ENCODE measurements around the gene MS4A13.
"Not testable (repeated sequence)": the region's sequence is repeated elsewhere in the genome, so short reads cannot be mapped to it uniquely, and the experiment has no call there.

MS4A13 gene

DNA sequence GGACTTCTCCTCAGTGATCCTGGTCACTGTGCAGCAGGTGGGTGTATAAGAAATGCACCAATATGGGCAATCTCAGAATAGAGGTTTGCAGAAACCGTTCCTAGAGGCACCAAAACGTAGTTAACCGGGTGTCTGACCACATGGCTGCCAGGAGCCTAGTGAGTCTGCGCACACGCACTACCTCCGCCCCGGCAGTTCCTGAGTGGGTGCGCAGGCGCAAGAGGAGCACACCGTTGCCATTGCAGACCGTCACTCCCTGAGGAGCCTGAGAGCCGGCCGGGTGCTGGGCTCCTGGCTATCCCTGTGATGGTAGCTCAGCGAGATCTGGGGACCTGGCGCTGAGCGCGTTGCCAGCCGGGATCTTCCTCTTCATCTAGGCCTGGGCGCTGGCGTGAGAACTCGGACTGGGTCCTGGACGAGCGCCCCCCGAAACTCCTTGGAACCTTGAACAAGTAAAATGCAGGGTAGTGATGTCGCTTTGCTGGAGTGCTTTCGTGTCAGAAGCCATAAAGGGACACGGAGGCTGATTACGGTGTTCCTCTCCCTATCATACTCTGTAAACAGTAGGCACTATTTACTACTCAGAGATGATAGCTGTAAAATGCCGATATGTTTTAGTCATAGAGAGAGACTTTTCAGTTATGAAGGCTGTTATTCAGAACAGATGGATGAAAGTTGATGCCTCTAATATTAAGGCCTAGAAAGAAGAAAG is at the start of gene MS4A13:
MS4A13 (plus strand) TSS at position 249 of the 712 bp plus-strand sequence. CDS start 2,692 bp downstream, outside the sequence.
- DNase-seq (ENCODE audit: low spot score): no peak

- DNase-seq (ENCODE audit: low spot score): no peak
These were observed 46.4 kb upstream of the MS4A13 start for GRCh38 chr11:60468829-60469228.

- no peak for DNase-seq (ENCODE audit: low spot score)
These were observed 45.5 kb upstream of the MS4A13 start for GRCh38 chr11:60469723-60470122.

- no peak for DNase-seq (ENCODE audit: low spot score)
These were observed 38.2 kb upstream of the MS4A13 start for GRCh38 chr11:60477035-60477445.

DNA sequence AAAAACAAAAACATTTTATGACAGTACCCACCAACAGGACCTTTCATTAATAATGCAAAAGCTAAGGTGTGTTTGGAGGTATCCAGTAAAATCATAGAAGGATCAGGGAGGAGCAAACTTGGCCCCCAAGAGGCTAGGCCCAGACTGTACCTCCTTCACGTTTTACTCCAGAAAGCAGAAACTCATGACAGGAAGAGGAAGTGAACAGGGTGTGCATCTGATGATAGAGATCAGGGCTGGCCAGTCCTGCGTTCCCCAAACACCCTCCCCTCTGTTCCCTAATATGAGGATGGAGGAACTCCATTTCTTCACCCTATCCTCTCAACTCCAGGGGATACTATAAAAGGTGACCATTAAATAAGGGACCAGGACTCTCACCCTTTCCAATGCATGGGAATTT is 32.8 kb upstream of the MS4A13 start:
- DNase-seq (ENCODE audit: low spot score): no peak

DNA sequence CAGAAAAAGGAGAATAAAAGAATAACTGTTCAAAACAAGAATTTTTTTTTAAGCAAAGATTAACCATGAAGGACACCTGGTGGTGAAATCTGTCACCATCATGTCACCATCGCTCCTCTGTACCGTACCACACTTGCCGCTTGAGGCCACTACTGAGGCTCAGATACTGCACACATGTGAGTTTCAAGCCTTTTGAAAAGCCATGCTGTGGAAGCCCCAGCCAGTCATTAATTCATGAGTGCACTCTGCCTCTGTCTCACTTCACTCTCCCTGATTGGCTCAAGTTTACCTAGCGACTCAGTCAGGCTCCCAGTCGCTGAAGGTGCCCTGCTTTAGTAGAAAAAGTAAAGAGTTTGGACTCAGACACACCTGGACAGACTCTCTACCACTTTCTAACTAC is 29.2 kb upstream of the MS4A13 start:
- no peak for DNase-seq (ENCODE audit: low spot score)

- DNase-seq (ENCODE audit: low spot score): no peak
These were observed 22.6 kb upstream of the MS4A13 start, which contains the start of gene MS4A12 for GRCh38 chr11:60492488-60493009. Gene MS4A12 (plus strand): TSS chr11:60492778. CDS start chr11:60497319, 4,541 bp downstream.

DNA sequence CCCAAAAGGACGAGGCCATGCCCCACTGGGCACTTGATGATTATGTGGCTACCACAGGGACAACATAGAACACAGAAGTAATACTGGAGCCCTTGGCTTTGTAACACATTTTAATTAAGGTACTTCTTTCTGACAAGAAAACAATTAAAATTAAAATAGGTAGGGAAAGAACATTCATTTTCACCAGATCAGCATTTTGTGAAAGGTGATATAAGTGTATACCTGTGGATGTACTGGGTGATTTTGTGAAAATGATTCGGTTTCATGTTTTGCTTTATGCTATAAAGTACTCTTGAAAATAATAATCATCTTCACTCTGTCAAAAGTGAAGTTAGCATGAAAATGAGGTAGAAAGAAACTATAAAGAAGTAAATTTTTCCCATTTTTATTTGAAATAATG is 21.7 kb upstream of the MS4A13 start:
- DNase-seq (ENCODE audit: low spot score): no peak

GRCh38 chr11:60498399-60498798 is 16.8 kb upstream of the MS4A13 start:
- DNase-seq (ENCODE audit: low spot score): no peak

DNA sequence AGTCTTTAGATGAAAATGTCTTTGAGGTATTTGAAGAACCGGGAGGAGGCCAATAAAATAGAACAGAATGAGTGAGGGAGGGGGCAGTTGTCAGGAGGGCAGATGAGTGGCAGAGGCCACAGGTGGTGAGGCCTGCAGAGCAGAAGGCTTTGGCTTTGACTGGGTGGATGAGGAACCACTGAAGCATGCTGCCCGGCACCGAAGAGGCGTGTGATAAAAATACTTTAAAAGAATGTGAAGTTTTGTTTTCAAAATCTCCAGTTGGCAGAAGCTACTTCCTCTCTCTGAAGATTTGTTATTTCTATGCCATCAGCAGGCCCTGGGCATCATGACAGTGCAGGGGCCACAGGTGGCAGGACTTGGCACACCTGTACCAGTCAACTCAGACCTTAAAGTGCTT is 16.3 kb upstream of the MS4A13 start:
- no peak for DNase-seq (ENCODE audit: low spot score)

DNA sequence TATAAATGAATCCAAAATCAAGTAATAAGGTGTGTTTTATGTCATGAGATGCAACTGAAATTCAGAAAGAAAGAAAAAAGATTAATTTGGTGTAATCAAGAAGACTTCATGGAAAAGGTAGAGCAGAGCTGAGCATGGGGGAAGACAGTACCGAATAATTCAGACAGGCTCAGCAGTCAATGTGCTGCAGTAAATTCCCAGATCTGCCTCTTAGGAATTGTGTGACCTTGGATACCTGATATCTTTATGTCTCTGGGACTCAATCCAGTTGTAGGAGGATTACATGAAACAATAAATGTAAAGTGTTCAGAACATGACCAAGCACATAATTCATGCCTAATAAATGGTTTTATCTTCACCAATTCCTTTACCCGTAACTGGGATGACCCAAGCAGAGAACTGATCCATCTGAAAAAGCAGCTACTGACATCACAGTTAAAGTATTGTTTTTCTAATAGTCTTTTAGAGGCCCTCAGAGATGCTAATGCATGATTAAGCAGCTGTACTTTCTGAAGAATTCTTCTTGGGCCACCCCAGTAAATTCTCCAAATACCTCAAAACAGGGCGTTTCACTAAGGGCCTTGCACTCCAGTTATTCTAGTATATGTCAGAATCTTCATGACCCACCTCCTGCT is 14.8 kb upstream of the MS4A13 start:
- DNase-seq (ENCODE audit: low spot score): no peak

GRCh38 chr11:60502221-60502775 is 12.9 kb upstream of the MS4A13 start:
- no peak for DNase-seq (ENCODE audit: low spot score)

DNA sequence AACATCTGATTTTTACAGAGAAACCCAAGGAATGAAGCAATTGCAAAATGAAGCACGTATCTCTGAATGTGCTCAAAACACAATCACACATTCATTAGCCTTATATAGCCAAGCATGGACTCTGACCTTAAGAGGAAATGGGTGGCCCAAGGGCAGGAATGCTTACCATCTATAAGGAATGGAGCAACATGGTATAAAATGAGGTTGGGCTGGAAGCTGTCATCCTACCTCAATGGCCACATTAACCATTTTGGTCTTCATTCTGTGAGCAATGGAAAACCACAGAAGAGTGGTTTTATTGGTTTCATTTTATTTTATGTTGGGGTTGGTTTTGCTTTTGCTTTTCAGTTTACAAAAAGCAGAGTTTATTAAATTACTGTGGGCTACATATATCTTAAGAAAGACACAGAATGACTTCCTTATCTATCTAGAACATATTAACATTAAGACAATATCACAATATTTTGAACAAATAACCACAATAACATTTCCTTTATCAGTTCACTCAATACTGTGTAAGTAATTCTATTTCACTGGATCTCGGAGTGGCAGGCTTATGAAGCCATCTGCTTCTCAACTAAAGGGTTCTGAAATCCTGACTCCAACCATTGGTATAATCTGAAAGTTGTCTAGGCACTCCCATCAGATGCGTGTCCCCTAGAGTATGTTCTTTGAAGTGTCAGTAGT is 10.8 kb upstream of the MS4A13 start:
- no peak for DNase-seq (ENCODE audit: low spot score)

GRCh38 chr11:60509609-60510008 is 5.6 kb upstream of the MS4A13 start:
- not testable (repeated sequence) for DNase-seq (ENCODE audit: low spot score)

DNA sequence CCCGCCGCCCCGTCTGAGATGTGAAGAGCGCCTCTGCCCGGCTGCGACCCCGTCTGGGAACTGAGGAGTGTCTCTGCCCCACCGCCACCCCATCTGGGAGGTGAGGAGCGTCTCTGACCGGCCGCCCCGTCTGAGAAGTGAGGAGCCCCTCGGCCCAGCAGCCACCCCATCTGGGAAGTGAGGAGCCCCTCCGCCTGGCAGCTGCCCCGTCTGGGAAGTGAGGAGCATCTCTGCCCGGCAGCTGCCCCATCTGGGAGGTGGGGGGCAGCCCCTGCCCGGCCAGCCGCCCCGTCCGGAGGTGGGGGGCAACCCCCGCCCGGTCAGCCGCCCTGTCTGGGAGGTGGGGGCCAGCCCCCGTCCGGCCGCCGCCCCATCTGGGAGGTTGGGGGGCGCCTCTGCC is 5.0 kb upstream of the MS4A13 start:
- not testable (repeated sequence) for DNase-seq (ENCODE audit: low spot score)

DNA sequence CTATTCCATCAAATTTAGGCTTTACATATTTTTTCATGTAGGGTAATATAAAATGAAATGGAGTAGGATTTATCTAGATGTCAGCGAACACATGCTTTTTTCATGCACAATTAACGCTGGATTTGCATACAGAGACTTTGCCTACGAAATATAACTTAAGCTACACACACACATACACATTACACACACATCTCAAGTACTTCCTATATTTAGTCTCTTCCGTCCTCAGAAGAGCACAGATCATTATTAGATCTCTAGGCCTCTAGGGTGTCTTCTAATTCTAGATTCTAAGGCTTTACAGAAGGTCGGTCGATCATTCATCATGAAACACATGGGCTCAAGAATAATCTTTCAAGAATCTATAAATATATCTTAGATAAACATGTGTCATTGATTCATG is 3.8 kb upstream of the MS4A13 start:
- no peak for DNase-seq (ENCODE audit: low spot score)

DNA sequence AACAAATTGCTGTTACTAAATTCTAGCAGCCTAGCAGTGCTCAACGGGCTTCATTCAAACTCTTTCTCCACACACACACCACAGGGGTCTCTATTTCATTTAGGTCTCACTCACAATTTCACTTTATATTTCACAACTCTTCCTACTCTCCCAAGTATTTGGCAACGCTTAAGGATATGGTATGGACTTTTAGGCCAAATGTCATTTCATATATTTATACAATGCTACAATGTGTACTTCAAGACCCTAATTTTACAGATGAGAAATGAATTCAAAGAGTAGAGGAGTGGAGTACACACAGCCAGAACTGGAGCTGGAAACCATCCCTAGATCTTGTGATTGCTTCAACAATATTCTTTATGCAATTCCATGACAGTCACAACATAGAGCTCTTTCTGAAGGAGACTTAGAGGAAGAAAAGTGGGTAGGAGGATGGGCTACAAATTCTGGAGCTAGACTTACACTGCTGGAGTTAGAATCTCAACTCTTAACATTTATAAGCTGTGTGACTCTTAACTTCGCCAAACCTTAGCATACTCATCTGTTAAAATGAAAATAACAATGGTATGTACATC is 2.5 kb upstream of the MS4A13 start:
- no peak for DNase-seq (ENCODE audit: low spot score)

GRCh38 chr11:60513496-60514460 is 1.4 kb upstream of the MS4A13 start:
- DNase-seq (ENCODE audit: low spot score): no peak

GRCh38 chr11:60528465-60528864 is 13.3 kb downstream of the MS4A13 start:
- no peak for DNase-seq (ENCODE audit: low spot score)

DNA sequence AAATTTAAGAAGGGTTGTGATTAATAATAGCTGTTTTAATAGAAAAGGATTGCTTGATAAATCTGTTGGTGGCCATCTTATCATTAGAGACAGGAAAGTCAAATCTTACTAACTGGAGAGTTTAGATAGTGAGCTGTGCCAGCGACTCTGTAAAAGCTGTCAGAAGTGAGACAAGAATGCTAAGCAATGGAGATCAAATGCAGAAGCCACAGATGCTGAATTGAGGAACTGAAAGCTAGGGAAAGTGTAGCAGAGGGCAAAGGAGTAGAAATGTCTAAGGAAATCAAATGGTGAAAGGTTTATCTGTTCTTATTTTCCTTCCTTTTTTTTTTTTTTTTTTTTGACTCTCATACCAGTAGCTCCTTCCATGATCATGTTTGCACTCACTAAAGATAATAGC is 13.7 kb downstream of the MS4A13 start:
- DNase-seq (ENCODE audit: low spot score): peak; percentile 22
